ENCODE results near the gene C1RL.

The C1RL gene

DNA sequence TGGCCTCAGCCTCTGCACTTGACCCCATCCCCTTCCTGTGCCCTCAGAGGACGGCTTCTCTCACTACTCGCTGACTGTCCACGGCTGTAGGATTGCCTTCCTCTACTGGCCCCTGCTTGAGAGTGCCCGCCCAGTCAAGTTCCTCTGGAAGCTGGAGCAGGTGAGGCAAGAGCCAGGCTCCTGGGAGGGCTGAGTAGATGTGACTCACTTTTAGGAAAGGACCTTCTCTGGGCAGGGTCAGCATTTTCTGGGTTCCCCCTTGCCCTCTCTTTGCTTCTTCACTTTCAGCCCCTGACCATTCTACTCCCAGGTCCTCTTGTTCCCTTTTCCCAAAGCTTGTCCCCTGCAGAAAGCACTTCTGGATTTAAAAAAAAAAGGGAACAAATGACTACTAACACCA is 28.9 kb upstream of the C1RL start:
- TF ChIP-seq, protein P1, sequence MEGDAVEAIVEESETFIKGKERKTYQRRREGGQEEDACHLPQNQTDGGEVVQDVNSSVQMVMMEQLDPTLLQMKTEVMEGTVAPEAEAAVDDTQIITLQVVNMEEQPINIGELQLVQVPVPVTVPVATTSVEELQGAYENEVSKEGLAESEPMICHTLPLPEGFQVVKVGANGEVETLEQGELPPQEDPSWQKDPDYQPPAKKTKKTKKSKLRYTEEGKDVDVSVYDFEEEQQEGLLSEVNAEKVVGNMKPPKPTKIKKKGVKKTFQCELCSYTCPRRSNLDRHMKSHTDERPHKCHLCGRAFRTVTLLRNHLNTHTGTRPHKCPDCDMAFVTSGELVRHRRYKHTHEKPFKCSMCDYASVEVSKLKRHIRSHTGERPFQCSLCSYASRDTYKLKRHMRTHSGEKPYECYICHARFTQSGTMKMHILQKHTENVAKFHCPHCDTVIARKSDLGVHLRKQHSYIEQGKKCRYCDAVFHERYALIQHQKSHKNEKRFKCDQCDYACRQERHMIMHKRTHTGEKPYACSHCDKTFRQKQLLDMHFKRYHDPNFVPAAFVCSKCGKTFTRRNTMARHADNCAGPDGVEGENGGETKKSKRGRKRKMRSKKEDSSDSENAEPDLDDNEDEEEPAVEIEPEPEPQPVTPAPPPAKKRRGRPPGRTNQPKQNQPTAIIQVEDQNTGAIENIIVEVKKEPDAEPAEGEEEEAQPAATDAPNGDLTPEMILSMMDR (IDR thresholded peaks at IDR 0.05; ENCODE audit: insufficient read depth, low read length), result no peak
- TF ChIP-seq SPI1 (IDR thresholded peaks at IDR 0.05; ENCODE audit: borderline replicate concordance, low read depth) (no peak), POLR2AphosphoS5 (IDR thresholded peaks at IDR 0.05; ENCODE audit: low read depth) (no peak), GABPA (IDR thresholded peaks at IDR 0.05; ENCODE audit: low read depth) (no peak)
- TF ChIP-seq, protein P2, sequence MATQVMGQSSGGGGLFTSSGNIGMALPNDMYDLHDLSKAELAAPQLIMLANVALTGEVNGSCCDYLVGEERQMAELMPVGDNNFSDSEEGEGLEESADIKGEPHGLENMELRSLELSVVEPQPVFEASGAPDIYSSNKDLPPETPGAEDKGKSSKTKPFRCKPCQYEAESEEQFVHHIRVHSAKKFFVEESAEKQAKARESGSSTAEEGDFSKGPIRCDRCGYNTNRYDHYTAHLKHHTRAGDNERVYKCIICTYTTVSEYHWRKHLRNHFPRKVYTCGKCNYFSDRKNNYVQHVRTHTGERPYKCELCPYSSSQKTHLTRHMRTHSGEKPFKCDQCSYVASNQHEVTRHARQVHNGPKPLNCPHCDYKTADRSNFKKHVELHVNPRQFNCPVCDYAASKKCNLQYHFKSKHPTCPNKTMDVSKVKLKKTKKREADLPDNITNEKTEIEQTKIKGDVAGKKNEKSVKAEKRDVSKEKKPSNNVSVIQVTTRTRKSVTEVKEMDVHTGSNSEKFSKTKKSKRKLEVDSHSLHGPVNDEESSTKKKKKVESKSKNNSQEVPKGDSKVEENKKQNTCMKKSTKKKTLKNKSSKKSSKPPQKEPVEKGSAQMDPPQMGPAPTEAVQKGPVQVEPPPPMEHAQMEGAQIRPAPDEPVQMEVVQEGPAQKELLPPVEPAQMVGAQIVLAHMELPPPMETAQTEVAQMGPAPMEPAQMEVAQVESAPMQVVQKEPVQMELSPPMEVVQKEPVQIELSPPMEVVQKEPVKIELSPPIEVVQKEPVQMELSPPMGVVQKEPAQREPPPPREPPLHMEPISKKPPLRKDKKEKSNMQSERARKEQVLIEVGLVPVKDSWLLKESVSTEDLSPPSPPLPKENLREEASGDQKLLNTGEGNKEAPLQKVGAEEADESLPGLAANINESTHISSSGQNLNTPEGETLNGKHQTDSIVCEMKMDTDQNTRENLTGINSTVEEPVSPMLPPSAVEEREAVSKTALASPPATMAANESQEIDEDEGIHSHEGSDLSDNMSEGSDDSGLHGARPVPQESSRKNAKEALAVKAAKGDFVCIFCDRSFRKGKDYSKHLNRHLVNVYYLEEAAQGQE (IDR thresholded peaks at IDR 0.05; ENCODE audit: insufficient replicate concordance, low read depth), result no peak
- DNase-seq (ENCODE audit: low read depth in 1 of 2, low spot score in 1 of 2), result no peak
- no peaks in the 10 kb centered on the region for H3K27me3 ChIP-seq (ENCODE audit: insufficient read depth, poor library complexity, severe bottlenecking)

DNA sequence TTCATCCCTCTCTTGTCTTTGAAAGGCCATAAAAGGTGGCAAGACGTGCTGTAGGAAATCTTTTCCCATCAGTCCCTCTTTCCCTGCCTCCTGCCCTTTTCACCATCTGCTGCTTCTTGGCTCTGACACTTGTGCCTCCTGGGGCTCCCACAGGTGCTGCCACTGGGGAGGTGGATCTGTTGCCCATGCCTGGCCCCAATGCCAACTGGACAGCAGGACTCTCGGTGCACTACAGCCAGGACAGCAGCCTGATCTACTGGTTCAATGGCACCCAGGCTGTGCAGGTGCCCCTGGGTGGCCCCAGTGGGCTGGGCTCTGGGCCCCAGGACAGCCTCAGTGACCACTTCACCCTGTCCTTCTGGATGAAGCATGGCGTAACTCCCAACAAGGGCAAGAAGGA is 27.7 kb upstream of the C1RL start:
- no peak for DNase-seq (ENCODE audit: low read depth in 1 of 2, low spot score in 1 of 2)
- H3K27me3 ChIP-seq (ENCODE audit: insufficient read depth, poor library complexity, severe bottlenecking), result peaks cover under 1% of the 10 kb centered on the region
- TF ChIP-seq, protein P2 (IDR thresholded peaks at IDR 0.05; ENCODE audit: insufficient replicate concordance, low read depth), result no peak
- TF ChIP-seq SPI1 (IDR thresholded peaks at IDR 0.05; ENCODE audit: borderline replicate concordance, low read depth) (no peak), GABPA (IDR thresholded peaks at IDR 0.05; ENCODE audit: low read depth) (no peak), POLR2AphosphoS5 (IDR thresholded peaks at IDR 0.05; ENCODE audit: low read depth) (no peak)
- TF ChIP-seq, protein P1 (IDR thresholded peaks at IDR 0.05; ENCODE audit: insufficient read depth, low read length), result no peak
- H3K4me3 ChIP-seq (replicated peaks; ENCODE audit: insufficient read depth, low read length), result no peak overlapping the region
- H3K27ac ChIP-seq (replicated peaks), result no peak overlapping the region

More for the DNA sequence above, 28.9 kb upstream of the C1RL start:
- Histone ChIP-seq H3K27ac (replicated peaks) (no peak overlapping the region), H3K4me3 (replicated peaks; ENCODE audit: insufficient read depth, low read length) (no peak overlapping the region)

DNA sequence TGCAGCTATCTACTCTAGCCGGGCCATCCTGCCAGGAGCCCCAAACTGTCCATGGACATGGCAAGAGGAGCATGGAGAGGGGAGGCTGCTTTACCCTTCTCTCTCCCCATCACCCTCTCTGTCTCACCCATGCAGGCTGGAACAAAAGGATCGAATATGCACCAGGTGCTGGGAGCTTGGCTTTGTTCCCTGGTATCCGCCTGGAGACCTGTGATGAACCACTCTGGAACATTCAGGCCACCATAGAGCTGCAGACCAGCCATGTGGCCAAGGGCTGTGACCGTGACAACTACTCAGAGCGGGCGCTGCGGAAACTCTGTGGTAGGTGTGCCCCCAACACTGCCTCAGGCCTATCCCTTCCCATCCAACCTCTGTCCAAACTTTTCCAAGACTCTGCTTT is 27.1 kb upstream of the C1RL start:
- H3K27ac ChIP-seq (replicated peaks), result no peak overlapping the region
- TF ChIP-seq, protein P1 (IDR thresholded peaks at IDR 0.05; ENCODE audit: insufficient read depth, low read length), result no peak
- TF ChIP-seq POLR2AphosphoS5 (IDR thresholded peaks at IDR 0.05; ENCODE audit: low read depth) (no peak), SPI1 (IDR thresholded peaks at IDR 0.05; ENCODE audit: borderline replicate concordance, low read depth) (no peak), GABPA (IDR thresholded peaks at IDR 0.05; ENCODE audit: low read depth) (no peak)
- TF ChIP-seq, protein P2 (IDR thresholded peaks at IDR 0.05; ENCODE audit: insufficient replicate concordance, low read depth), result no peak
- no peak overlapping the region for H3K4me3 ChIP-seq (replicated peaks; ENCODE audit: insufficient read depth, low read length)
- no peak for DNase-seq (ENCODE audit: low read depth in 1 of 2, low spot score in 1 of 2)
- H3K27me3 ChIP-seq (ENCODE audit: insufficient read depth, poor library complexity, severe bottlenecking), result peaks cover 7% of the 10 kb centered on the region

All from HL-60 (cell line).